ENCODE data around the gene WDFY4.

DNA sequence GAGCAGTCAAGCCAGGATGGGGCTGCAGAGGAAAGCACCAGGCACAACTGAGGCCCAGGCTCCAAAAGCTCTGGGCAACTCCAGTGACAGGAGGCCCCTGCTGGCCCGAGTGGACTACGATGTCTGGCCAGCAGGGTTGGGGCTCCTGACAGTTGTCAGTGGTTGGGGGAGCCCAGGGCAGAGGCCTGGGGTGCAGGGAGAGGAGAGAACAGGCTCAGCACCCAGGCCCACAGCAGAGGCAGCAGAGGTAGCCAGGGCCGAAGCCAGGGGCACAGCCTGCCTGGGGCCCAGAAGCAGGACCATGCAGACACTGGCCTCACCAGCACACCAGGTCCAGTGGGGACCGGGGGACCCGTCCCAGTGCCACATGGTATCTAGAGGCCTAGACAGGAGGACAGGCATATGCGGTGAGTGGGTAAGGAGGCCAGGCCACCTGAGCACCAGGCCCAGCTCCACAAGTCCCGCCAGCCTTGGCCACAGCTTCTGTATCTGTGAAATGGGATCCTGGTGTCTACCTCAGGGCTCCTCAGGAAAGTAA lies 301.0 kb downstream of the WDFY4 start:
- TF ChIP-seq POLR2AphosphoS5 (IDR thresholded peaks at IDR 0.05; ENCODE audit: low read depth, low read length): no peak
- TF ChIP-seq, protein P1, sequence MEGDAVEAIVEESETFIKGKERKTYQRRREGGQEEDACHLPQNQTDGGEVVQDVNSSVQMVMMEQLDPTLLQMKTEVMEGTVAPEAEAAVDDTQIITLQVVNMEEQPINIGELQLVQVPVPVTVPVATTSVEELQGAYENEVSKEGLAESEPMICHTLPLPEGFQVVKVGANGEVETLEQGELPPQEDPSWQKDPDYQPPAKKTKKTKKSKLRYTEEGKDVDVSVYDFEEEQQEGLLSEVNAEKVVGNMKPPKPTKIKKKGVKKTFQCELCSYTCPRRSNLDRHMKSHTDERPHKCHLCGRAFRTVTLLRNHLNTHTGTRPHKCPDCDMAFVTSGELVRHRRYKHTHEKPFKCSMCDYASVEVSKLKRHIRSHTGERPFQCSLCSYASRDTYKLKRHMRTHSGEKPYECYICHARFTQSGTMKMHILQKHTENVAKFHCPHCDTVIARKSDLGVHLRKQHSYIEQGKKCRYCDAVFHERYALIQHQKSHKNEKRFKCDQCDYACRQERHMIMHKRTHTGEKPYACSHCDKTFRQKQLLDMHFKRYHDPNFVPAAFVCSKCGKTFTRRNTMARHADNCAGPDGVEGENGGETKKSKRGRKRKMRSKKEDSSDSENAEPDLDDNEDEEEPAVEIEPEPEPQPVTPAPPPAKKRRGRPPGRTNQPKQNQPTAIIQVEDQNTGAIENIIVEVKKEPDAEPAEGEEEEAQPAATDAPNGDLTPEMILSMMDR (IDR thresholded peaks at IDR 0.05): no peak
- TF ChIP-seq, protein P2, sequence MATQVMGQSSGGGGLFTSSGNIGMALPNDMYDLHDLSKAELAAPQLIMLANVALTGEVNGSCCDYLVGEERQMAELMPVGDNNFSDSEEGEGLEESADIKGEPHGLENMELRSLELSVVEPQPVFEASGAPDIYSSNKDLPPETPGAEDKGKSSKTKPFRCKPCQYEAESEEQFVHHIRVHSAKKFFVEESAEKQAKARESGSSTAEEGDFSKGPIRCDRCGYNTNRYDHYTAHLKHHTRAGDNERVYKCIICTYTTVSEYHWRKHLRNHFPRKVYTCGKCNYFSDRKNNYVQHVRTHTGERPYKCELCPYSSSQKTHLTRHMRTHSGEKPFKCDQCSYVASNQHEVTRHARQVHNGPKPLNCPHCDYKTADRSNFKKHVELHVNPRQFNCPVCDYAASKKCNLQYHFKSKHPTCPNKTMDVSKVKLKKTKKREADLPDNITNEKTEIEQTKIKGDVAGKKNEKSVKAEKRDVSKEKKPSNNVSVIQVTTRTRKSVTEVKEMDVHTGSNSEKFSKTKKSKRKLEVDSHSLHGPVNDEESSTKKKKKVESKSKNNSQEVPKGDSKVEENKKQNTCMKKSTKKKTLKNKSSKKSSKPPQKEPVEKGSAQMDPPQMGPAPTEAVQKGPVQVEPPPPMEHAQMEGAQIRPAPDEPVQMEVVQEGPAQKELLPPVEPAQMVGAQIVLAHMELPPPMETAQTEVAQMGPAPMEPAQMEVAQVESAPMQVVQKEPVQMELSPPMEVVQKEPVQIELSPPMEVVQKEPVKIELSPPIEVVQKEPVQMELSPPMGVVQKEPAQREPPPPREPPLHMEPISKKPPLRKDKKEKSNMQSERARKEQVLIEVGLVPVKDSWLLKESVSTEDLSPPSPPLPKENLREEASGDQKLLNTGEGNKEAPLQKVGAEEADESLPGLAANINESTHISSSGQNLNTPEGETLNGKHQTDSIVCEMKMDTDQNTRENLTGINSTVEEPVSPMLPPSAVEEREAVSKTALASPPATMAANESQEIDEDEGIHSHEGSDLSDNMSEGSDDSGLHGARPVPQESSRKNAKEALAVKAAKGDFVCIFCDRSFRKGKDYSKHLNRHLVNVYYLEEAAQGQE (IDR thresholded peaks at IDR 0.05; ENCODE audit: insufficient read depth in 1 of 2, low read depth in 2 of 2, low read length in 1 of 2): no peak
- TF ChIP-seq SIN3A (IDR thresholded peaks at IDR 0.05; ENCODE audit: borderline replicate concordance, insufficient read depth, low read depth, low read length): no peak
